ENCODE data around the gene BBS2.

- TF ChIP-seq, protein P1, sequence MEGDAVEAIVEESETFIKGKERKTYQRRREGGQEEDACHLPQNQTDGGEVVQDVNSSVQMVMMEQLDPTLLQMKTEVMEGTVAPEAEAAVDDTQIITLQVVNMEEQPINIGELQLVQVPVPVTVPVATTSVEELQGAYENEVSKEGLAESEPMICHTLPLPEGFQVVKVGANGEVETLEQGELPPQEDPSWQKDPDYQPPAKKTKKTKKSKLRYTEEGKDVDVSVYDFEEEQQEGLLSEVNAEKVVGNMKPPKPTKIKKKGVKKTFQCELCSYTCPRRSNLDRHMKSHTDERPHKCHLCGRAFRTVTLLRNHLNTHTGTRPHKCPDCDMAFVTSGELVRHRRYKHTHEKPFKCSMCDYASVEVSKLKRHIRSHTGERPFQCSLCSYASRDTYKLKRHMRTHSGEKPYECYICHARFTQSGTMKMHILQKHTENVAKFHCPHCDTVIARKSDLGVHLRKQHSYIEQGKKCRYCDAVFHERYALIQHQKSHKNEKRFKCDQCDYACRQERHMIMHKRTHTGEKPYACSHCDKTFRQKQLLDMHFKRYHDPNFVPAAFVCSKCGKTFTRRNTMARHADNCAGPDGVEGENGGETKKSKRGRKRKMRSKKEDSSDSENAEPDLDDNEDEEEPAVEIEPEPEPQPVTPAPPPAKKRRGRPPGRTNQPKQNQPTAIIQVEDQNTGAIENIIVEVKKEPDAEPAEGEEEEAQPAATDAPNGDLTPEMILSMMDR (IDR thresholded peaks at IDR 0.05; ENCODE audit: borderline replicate concordance, extremely low read depth, low read length, poor library complexity, severe bottlenecking) = no peak
- TF ChIP-seq EZH2 (IDR thresholded peaks at IDR 0.05; ENCODE audit: borderline replicate concordance, low read depth, low read length, severe bottlenecking) = no peak
Measured at GRCh38 chr16:56479469-56479868, 40.4 kb downstream of the BBS2 start.

Measured in DND-41 (cell line).